Heart right ventricle (tissue), 16 donors: ENCODE results near the gene DNAJC1. TPM values are rescaled to one million over a fixed set of nuclear protein-coding genes. Genes with fewer than 3 reads are reported as not detected.
A peak's percentile ranks its signal among the peaks of the same experiment; 100 is the strongest.

ENCODE experiments used
- ATAC-seq, 8 donors: fragments of 200-7000 bp; cut with Tn5 transposase; one replicate each; pipeline ENCODE4 v1.9.1; 2020; ENCODE audit warnings: mild to moderate bottlenecking in 8 of 8, moderate library complexity in 8 of 8, moderate number of reproducible peaks in 1 of 8
- DNase-seq, 2 donors: peaks; one replicate each; pipeline ENCODE4 v3.0.0-alpha.2; 2020
- H3K27ac ChIP-seq, 10 donors: fragments of 200-600 bp; sonication (generic) in 2 of 10; one replicate each; pipeline versions ENCODE4 v1.5.0 to v1.8.0; 2020 to 2022; ENCODE audit warnings: mild to moderate bottlenecking in 3 of 10
- H3K27me3 ChIP-seq, 7 donors: fragments of 200-600 bp; one replicate each; pipeline ENCODE4 v1.8.0; 2021 to 2022; ENCODE audit warnings: mild to moderate bottlenecking in 2 of 7
- H3K36me3 ChIP-seq, 9 donors: fragments of 200-600 bp; sonication (generic) in 1 of 9; one replicate each; pipeline versions ENCODE4 v1.5.0 to v1.8.0; 2020 to 2022; ENCODE audit warnings: mild to moderate bottlenecking in 2 of 9
- H3K4me1 ChIP-seq, 9 donors: fragments of 200-600 bp; sonication (generic) in 1 of 9; one replicate each; pipeline versions ENCODE4 v1.5.0 to v1.8.0; 2020 to 2022; ENCODE audit warnings: mild to moderate bottlenecking in 4 of 9
- H3K4me3 ChIP-seq, 10 donors: fragments of 200-600 bp; sonication (generic) in 2 of 10; one replicate each; pipeline versions ENCODE4 v1.5.0 to v1.8.0; 2020 to 2022; ENCODE audit warnings: mild to moderate bottlenecking in 7 of 10, moderate library complexity in 2 of 10
- H3K9me3 ChIP-seq, 11 donors: fragments of 200-600 bp in 10 of 11; sonication (generic) in 2 of 11; one replicate each; pipeline versions ENCODE4 v1.5.0 to v1.8.0; 2013 to 2022; ENCODE audit warnings: mild to moderate bottlenecking in 2 of 11, control low read depth in 1 of 11, moderate library complexity in 1 of 11
- CTCF ChIP-seq, 9 donors: fragments of 200-600 bp; sonication (generic) in 2 of 9; IDR thresholded peaks; one replicate each; pipeline versions ENCODE4 v1.5.0 to v1.8.0; 2021 to 2022; ENCODE audit warnings: antibody characterized with exemption in 9 of 9, mild to moderate bottlenecking in 5 of 9, moderate library complexity in 1 of 9
- whole genome bisulfite sequencing, 2 donors: extraction: QIAGEN DNeasy Blood & Tissue Kit; methylation state at CpG; one replicate each; pipeline ENCODE4 v1.1.7; 2013; ENCODE audit warnings: inconsistent platforms in 1 of 2; 5-methylcytosine and 5-hydroxymethylcytosine counted together
- intact Hi-C, 10 donors: fragments of 100-400 bp; cut with DNase I; formaldehyde crosslinking; loops; one replicate each; pipeline versions ENCODE4 v1.11.1 to v1.14.2; 2022
- polyA plus RNA-seq, 2 donors: library from polyadenylated mRNA; stranded (reverse); fragments of 200-250 nt; gene quantifications; one replicate each; pipeline ENCODE4 v1.2.3, GENCODE V29; 2013
- total RNA-seq, 10 donors: library from RNA; stranded (reverse); fragmentation: NEBNext Ultra II Directional in 3 of 10; extraction: Animal tissue kit (Norgen Biotek cat#: 25700) in 3 of 10; gene quantifications; one replicate each; pipeline versions ENCODE4 v1.2.1 to v1.2.4, GENCODE V29; 2021 to 2023
- donor health status: Arrhythmogenic right ventricular cardiomyopathy.
- donor health status: ischemic (EF 13 %, LVEDD 7.1; RV severe dilation, severe dysfunction).
- donor health status: healthy with polysubstance abuse.
- donor health status: DM: no; HTN: yes; CAD: no.
- donor health status: DM: no; HTN: no; CAD: no.
- donor health status: ischemic (EF 25% LVEDD 6.9; RV normal size, moderate dysfunction).
- donor health status: ischemic (EF 25% LVEDD 5.7; RV mildly dilated, moderate dysfunction).
- donor health status: healthy.
- donor health status: DM: yes; HTN: yes; CAD: no.
- donor health status: Ischemic cardiomyopathy.
- donor health status: ischemic (EF 35%, LVEDD 5.7; RV mildly dilated, moderate dysfunction).
- donor health status: nonischemic (EF 11% LVEDD 7.7; RV severe dilation, severe dysfunction).
- donor health status: DM: yes; HTN: yes; CAD: no.
- donor health status: PGD.
- donor health status: ischemic (EF 29% LVEDD 5.4; RV normal size, mild dysfunction).
- donor health status: nonischemic (EF 23%, LVEDD 6.1; RV moderate dilation, normal function).

DNAJC1 gene
- total and polyA plus RNA-seq, 12 donors, result 8.9 to 26.8 (median 11.4) TPM

GRCh38 chr10:21747809-21748208 is 255.7 kb downstream of the DNAJC1 start:
- no peak for ATAC-seq
- TF ChIP-seq CTCF (IDR thresholded peaks at IDR 0.05), result no peak
- no peak for DNase-seq
- Histone ChIP-seq H3K4me3 (no peak overlapping the region), H3K36me3 (peaks cover 0 to 30% (median 16%) of the 10 kb centered on the region in 9 donors), H3K27ac (no peak overlapping the region), H3K4me1 (no peaks in the 10 kb centered on the region), H3K9me3 (no peaks in the 10 kb centered on the region), H3K27me3 (no peaks in the 10 kb centered on the region)
- WGBS, 2 donors, result 89 to 97% methylated on average over 4 of the region's 4 CpGs
- intact Hi-C loops, result loop anchor here in 1 of 10 donors (10.0 kb wide), 1 partner anchor 1687 kb away; the partner anchor contains the start of gene OTUD1

- H3K36me3 ChIP-seq, result peaks cover 0 to 47% (median 22%) of the 10 kb centered on the region in 9 donors
- H3K4me1 ChIP-seq, result no peaks in the 10 kb centered on the region
- H3K9me3 ChIP-seq, result no peaks in the 10 kb centered on the region
- intact Hi-C loops, result loop anchor here in 1 of 10 donors (10.0 kb wide), 1 partner anchor 1689 kb away; the partner anchor contains the start of gene OTUD1
- DNase-seq, result no peak
- H3K27ac ChIP-seq, result no peak overlapping the region
- peak in 2 of 8 donors; percentile 13 to 34 for ATAC-seq
- no peak overlapping the region for H3K4me3 ChIP-seq
- 89 to 93% methylated on average over 6 of the region's 6 CpGs for WGBS, 2 donors
- no peaks in the 10 kb centered on the region for H3K27me3 ChIP-seq
- no peak for TF ChIP-seq CTCF (IDR thresholded peaks at IDR 0.05)
These were observed 257.4 kb downstream of the DNAJC1 start for GRCh38 chr10:21746118-21746517.

GRCh38 chr10:21744223-21744622 is 259.3 kb downstream of the DNAJC1 start:
- Histone ChIP-seq H3K36me3 (peaks cover 0 to 66% (median 38%) of the 10 kb centered on the region in 9 donors), H3K27me3 (no peaks in the 10 kb centered on the region), H3K9me3 (no peaks in the 10 kb centered on the region), H3K4me1 (no peaks in the 10 kb centered on the region), H3K4me3 (no peak overlapping the region), H3K27ac (no peak overlapping the region)
- intact Hi-C loops, result loop anchor here in 2 of 10 donors (5.0 to 10.0 kb wide), 2 partner anchors 193 to 1691 kb away; partner anchors contain the start of gene OTUD1 (in 1 of the 2)
- DNase-seq (no peak), ATAC-seq (peak in 2 of 8 donors; percentile 28 to 40)
- no peak for TF ChIP-seq CTCF (IDR thresholded peaks at IDR 0.05)
- 85 to 88% methylated on average over 11 of the region's 11 CpGs for WGBS, 2 donors

GRCh38 chr10:21742740-21743412 is 260.7 kb downstream of the DNAJC1 start:
- no peak for TF ChIP-seq CTCF (IDR thresholded peaks at IDR 0.05)
- intact Hi-C loops, result loop anchor here in 2 of 10 donors (5.0 to 10.0 kb wide), 2 partner anchors 194 to 1692 kb away; partner anchors contain the start of gene OTUD1 (in 1 of the 2)
- DNase-seq (no peak), ATAC-seq (no peak)
- Histone ChIP-seq H3K36me3 (peaks cover 0 to 79% (median 38%) of the 10 kb centered on the region in 9 donors), H3K4me3 (no peak overlapping the region), H3K9me3 (no peaks in the 10 kb centered on the region), H3K4me1 (no peaks in the 10 kb centered on the region), H3K27ac (no peak overlapping the region), H3K27me3 (no peaks in the 10 kb centered on the region)
- 96 to 98% methylated on average over 5 of the region's 5 CpGs for WGBS, 2 donors
